ENCODE data around the gene COL6A2. TPM values are rescaled to one million over a fixed set of nuclear protein-coding genes. Genes with fewer than 3 reads are reported as not detected.

COL6A2 gene
- total RNA-seq, 1 experiment from 2014 or later = 87.0 TPM

DNA sequence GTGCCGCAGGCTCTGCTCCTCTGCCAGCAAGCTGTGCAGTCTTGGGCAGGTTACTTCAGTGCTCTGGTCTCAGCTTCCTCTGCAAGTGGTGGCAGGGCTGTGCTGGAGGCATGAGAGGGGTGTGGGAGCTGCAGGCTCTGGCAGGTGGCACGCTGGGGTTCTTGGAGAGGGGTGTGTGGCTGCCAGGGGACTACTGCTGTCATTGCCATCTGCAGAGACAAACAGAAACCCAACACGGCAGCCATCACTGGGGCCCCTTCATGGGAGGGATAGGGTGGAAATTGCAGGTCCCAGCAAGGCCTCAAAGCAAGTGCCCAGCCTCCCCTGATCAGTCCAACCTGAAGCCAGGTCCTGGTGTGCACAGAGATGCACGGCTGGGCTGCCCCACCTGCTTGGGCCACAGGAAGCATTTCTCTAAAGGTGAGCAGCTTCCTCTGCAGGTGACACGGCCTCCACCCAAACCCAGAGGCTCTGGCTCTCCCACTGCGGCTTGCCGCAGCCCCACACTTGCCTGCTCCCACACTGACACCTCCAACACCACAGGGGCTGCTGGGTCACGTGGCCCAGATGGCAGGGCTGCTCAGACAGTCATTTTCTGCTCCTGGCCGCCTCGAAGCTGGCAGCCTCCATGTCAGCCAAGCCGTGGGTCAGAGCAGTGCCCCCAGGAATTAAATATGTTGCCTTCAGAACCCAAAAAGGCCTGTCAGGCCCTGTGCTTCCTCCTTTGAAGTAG, 4.1 kb upstream of the COL6A2 start:
- H3K4me3 ChIP-seq (replicated peaks in 1 of 2; ENCODE audit: low read depth in 1 of 2, low read length in 2 of 2) = no peak overlapping the region
- no peaks in the 10 kb centered on the region for H3K36me3 ChIP-seq (ENCODE audit: control insufficient read depth in 1 of 2, insufficient read depth in 2 of 2, low read length in 2 of 2)
- H4K20me1 ChIP-seq (ENCODE audit: insufficient read depth) = no peaks in the 10 kb centered on the region
- no peaks in the 10 kb centered on the region for H3K9me3 ChIP-seq (ENCODE audit: control insufficient read depth in 1 of 2, insufficient read depth in 1 of 2, low read depth in 1 of 2, low read length in 2 of 2)
- ChIA-PET RAD21 (ENCODE audit: low non-redundant PET in 1 of 2, low total read pairs in 2 of 2, uncharacterized antibody in 2 of 2, unreplicated experiment in 2 of 2) (no interaction called here), POLR2A (no interaction called here), CTCF (no interaction called here)
- H2AFZ ChIP-seq (ENCODE audit: low read depth, low read length, poor library complexity, severe bottlenecking) = no peak overlapping the region
- H3K4me2 ChIP-seq (ENCODE audit: low read length) = no peak overlapping the region
- no peaks in the 10 kb centered on the region for H3K27me3 ChIP-seq (ENCODE audit: insufficient read depth, low read length)
- no peak for TF ChIP-seq EZH2 (IDR thresholded peaks at IDR 0.05)
- TF ChIP-seq ZFX (IDR thresholded peaks at IDR 0.05) = no peak
- no peak for TF ChIP-seq POLR2AphosphoS5 (IDR thresholded peaks at IDR 0.05; ENCODE audit: low read depth, low read length)
- no peak for TF ChIP-seq SP1 (IDR thresholded peaks at IDR 0.05; ENCODE audit: low read depth)
- H3K79me2 ChIP-seq (ENCODE audit: insufficient read depth, low read length) = no peaks in the 10 kb centered on the region
- no peaks in the 10 kb centered on the region for H3K9me2 ChIP-seq (ENCODE audit: insufficient read depth)
- no peak for ATAC-seq
- BruUV-seq (replicated peaks) = no TSS peak
- no peak for DNase-seq (ENCODE audit: low read depth, low spot score)
- peaks cover 6 to 7% of the 10 kb centered on the region in 2 experiments; a peak in 2 of 4 replicates for H3K4me1 ChIP-seq (ENCODE audit: control insufficient read depth in 1 of 2, insufficient read depth in 2 of 2, low read length in 2 of 2)
- no peak overlapping the region for H3K9ac ChIP-seq (ENCODE audit: low read length)
- H3K27ac ChIP-seq (ENCODE audit: low read depth, low read length) = no peak overlapping the region
- intact Hi-C loops (cut with micrococcal nuclease) = no loop called here

DNA sequence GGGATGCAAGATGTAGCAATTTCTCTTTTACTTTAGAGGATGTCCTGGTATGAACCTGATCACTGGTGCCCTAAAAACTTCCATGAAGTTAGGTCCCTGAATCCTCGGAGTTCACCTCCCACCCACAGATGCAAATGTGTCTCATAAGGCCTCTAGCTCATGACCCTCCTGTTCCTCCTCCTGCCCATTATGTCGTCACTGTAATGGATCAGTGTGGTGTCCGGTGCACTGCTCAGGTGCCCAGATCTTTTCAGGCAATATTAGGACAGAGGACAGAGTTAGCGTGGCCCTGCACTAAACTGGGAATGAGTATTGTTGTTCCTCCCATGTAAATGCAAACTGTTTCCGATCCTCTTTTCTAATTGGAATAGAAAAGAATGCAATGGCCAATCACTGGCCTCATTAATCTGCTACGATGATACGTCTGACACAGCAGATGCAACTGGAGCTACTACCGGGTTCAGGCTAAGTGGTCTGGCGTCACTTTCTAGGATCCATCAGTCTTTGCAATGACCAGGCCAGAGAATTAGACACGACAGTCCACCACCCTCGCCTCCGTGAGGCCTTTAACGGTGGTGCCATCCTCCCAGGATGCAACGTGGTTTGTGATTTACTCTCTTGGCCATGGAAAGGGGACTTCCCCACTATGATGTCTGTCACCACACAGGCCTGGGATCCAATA, 3.4 kb upstream of the COL6A2 start:
- no peak overlapping the region for H3K27ac ChIP-seq (ENCODE audit: low read depth, low read length)
- no peak overlapping the region for H3K4me3 ChIP-seq (replicated peaks in 1 of 2; ENCODE audit: low read depth in 1 of 2, low read length in 2 of 2)
- no peaks in the 10 kb centered on the region for H3K36me3 ChIP-seq (ENCODE audit: control insufficient read depth in 1 of 2, insufficient read depth in 2 of 2, low read length in 2 of 2)
- ChIA-PET CTCF (no interaction called here), POLR2A (no interaction called here), RAD21 (ENCODE audit: low non-redundant PET in 1 of 2, low total read pairs in 2 of 2, uncharacterized antibody in 2 of 2, unreplicated experiment in 2 of 2) (no interaction called here)
- intact Hi-C loops (cut with micrococcal nuclease) = no loop called here
- no peak for ATAC-seq
- H2AFZ ChIP-seq (ENCODE audit: low read depth, low read length, poor library complexity, severe bottlenecking) = no peak overlapping the region
- H3K4me2 ChIP-seq (ENCODE audit: low read length) = no peak overlapping the region
- H3K4me1 ChIP-seq (ENCODE audit: control insufficient read depth in 1 of 2, insufficient read depth in 2 of 2, low read length in 2 of 2) = peaks cover 6 to 9% of the 10 kb centered on the region in 2 experiments; a peak in 2 of 4 replicates
- no peaks in the 10 kb centered on the region for H3K27me3 ChIP-seq (ENCODE audit: insufficient read depth, low read length)
- no peaks in the 10 kb centered on the region for H3K9me3 ChIP-seq (ENCODE audit: control insufficient read depth in 1 of 2, insufficient read depth in 1 of 2, low read depth in 1 of 2, low read length in 2 of 2)
- DNase-seq (ENCODE audit: low read depth, low spot score) = no peak
- H3K79me2 ChIP-seq (ENCODE audit: insufficient read depth, low read length) = no peaks in the 10 kb centered on the region
- no peaks in the 10 kb centered on the region for H3K9me2 ChIP-seq (ENCODE audit: insufficient read depth)
- no peak overlapping the region for H3K9ac ChIP-seq (ENCODE audit: low read length)
- no TSS peak for BruUV-seq (replicated peaks)
- no peaks in the 10 kb centered on the region for H4K20me1 ChIP-seq (ENCODE audit: insufficient read depth)
- TF ChIP-seq, protein P1, sequence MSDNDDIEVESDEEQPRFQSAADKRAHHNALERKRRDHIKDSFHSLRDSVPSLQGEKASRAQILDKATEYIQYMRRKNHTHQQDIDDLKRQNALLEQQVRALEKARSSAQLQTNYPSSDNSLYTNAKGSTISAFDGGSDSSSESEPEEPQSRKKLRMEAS (IDR thresholded peaks at IDR 0.05) = no peak
- TF ChIP-seq YY1 (IDR thresholded peaks at IDR 0.05; ENCODE audit: extremely low read depth, insufficient replicate concordance, low read depth, low read length) (no peak), FOSL1 (IDR thresholded peaks at IDR 0.05; ENCODE audit: low read depth) (no peak), ZFX (IDR thresholded peaks at IDR 0.05) (no peak), POLR2AphosphoS5 (IDR thresholded peaks at IDR 0.05; ENCODE audit: low read depth, low read length) (no peak), POLR2A (IDR thresholded peaks at IDR 0.05; ENCODE audit: borderline replicate concordance, extremely low read depth, insufficient read depth, insufficient read length) (no peak), RAD21 (IDR thresholded peaks at IDR 0.05; ENCODE audit: low read depth) (no peak), JUND (IDR thresholded peaks at IDR 0.05) (no peak), TCF7L2 (IDR thresholded peaks at IDR 0.05; ENCODE audit: borderline replicate concordance, extremely low read depth, insufficient read depth, insufficient read length) (no peak), ELF1 (IDR thresholded peaks at IDR 0.05; ENCODE audit: borderline replicate concordance, low read depth) (no peak), SRF (IDR thresholded peaks at IDR 0.05; ENCODE audit: low read depth) (no peak), SIN3A (IDR thresholded peaks at IDR 0.05; ENCODE audit: low read depth) (no peak), CEBPB (IDR thresholded peaks at IDR 0.05; ENCODE audit: low read depth) (no peak), ZNF274 (IDR thresholded peaks at IDR 0.05; ENCODE audit: low read depth, low read length) (no peak), CBX3 (IDR thresholded peaks at IDR 0.05; ENCODE audit: low read depth) (no peak)
- TF ChIP-seq, protein P2, sequence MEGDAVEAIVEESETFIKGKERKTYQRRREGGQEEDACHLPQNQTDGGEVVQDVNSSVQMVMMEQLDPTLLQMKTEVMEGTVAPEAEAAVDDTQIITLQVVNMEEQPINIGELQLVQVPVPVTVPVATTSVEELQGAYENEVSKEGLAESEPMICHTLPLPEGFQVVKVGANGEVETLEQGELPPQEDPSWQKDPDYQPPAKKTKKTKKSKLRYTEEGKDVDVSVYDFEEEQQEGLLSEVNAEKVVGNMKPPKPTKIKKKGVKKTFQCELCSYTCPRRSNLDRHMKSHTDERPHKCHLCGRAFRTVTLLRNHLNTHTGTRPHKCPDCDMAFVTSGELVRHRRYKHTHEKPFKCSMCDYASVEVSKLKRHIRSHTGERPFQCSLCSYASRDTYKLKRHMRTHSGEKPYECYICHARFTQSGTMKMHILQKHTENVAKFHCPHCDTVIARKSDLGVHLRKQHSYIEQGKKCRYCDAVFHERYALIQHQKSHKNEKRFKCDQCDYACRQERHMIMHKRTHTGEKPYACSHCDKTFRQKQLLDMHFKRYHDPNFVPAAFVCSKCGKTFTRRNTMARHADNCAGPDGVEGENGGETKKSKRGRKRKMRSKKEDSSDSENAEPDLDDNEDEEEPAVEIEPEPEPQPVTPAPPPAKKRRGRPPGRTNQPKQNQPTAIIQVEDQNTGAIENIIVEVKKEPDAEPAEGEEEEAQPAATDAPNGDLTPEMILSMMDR (IDR thresholded peaks at IDR 0.05 in 2 of 3, conservative IDR thresholded peaks at IDR 0.05 in 1 of 3; ENCODE audit: borderline replicate concordance in 1 of 3, insufficient read depth in 1 of 3, low read depth in 2 of 3, low read length in 2 of 3) = no peak

Measured in HCT116 (cell line).